ENCODE data around the gene RPP40.

RPP40 gene, protein sequence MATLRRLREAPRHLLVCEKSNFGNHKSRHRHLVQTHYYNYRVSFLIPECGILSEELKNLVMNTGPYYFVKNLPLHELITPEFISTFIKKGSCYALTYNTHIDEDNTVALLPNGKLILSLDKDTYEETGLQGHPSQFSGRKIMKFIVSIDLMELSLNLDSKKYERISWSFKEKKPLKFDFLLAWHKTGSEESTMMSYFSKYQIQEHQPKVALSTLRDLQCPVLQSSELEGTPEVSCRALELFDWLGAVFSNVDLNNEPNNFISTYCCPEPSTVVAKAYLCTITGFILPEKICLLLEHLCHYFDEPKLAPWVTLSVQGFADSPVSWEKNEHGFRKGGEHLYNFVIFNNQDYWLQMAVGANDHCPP

DNA sequence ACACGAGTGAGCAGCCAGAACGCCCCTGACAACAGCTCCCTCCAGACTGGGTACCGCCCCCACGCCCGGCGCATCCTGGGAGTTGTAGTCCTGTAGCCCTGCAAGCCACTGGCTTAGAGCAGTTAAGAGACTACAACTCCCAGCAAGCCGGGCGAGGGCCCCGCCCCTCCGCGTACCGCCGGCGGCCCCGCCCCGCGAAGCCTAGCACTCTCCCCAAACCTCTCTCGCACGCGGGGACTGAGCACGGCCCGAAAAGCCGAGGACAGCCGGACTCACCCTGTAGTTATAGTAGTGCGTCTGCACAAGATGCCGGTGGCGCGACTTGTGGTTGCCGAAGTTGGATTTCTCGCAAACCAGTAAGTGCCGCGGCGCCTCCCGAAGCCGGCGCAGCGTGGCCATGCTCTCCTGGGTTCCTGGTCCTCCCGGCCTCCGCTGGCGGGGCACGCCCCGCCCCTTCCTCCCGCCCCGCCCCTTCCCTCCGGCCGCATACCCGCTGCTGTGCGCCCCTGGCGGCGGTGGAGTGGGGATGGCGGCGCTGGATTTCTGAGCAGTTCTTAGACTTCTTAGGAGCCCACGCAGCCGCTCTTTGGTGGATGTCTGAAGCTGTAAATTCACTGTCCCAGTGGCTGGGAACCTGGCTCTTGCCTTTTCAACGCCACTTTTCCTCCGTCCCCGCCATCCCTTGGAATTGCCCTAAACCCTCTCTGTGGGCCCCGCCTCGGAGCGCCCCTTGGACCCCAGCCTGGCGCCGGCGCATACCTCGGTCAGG, at the start of gene RPP40:
Gene RPP40, minus strand, starts transcription at position 434 of the 769 bp plus-strand sequence. Its CDS starts 35 bp downstream, at position 399.
- TF ChIP-seq, protein P1, sequence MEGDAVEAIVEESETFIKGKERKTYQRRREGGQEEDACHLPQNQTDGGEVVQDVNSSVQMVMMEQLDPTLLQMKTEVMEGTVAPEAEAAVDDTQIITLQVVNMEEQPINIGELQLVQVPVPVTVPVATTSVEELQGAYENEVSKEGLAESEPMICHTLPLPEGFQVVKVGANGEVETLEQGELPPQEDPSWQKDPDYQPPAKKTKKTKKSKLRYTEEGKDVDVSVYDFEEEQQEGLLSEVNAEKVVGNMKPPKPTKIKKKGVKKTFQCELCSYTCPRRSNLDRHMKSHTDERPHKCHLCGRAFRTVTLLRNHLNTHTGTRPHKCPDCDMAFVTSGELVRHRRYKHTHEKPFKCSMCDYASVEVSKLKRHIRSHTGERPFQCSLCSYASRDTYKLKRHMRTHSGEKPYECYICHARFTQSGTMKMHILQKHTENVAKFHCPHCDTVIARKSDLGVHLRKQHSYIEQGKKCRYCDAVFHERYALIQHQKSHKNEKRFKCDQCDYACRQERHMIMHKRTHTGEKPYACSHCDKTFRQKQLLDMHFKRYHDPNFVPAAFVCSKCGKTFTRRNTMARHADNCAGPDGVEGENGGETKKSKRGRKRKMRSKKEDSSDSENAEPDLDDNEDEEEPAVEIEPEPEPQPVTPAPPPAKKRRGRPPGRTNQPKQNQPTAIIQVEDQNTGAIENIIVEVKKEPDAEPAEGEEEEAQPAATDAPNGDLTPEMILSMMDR (IDR thresholded peaks at IDR 0.05; ENCODE audit: borderline replicate concordance, control extremely low read depth, extremely low read depth, insufficient read depth, missing control alignments), result peak; percentile 70

DNA sequence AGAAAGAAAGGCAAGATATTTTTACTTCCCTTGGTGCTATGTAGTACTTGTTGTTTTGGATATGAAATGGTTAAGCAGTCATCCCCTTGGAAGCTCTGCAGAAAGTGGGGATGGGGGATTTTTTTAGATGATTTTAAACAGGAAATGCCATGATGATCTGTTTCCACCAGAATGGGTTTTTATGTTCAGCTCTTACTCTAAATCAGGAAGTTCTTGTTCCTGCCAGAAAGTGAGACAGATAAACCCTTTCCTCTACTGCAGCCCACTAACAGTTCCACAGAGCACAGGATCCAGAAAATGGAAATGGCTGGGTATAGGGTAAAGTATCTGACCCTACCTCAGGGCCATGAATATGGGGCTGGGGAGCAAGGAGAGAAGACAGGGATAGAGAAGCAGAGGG, 49.2 kb upstream of the RPP40 start:
- no peak for DNase-seq (ENCODE audit: low spot score)
- in situ Hi-C loops (cut with MboI; ENCODE audit: low sequenced_read_pairs, unreplicated experiment), result no loop called here
- TF ChIP-seq, protein P1 (IDR thresholded peaks at IDR 0.05; ENCODE audit: borderline replicate concordance, control extremely low read depth, extremely low read depth, insufficient read depth, missing control alignments), result no peak

More for the DNA sequence above, at the start of gene RPP40:
- DNase-seq (ENCODE audit: low spot score), result peak; percentile 98
- in situ Hi-C loops (cut with MboI; ENCODE audit: low sequenced_read_pairs, unreplicated experiment), result no loop called here

DNA sequence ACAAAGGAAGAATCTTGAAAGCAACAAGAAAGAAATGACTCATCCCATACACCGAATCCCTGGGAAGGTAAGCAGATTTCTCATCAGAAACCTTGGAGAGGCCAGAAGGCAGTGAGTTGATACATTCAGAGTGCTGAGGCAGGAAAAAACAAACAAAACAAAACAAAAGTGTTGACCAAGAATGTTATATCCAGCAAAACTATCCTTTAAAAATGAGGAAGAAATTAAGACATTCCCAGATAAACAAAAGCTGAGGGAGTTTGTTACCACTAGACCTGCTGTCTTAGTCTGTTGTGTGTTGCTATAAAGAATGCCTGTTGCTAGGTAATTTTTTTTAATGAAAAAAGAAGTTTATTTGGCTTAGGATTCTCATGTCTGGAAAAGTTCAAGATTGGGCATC, 47.6 kb upstream of the RPP40 start:
- no peak for DNase-seq (ENCODE audit: low spot score)
- in situ Hi-C loops (cut with MboI; ENCODE audit: low sequenced_read_pairs, unreplicated experiment), result no loop called here
- TF ChIP-seq, protein P1 (IDR thresholded peaks at IDR 0.05; ENCODE audit: borderline replicate concordance, control extremely low read depth, extremely low read depth, insufficient read depth, missing control alignments), result no peak

- DNase-seq (ENCODE audit: low spot score), result no peak
- in situ Hi-C loops (cut with MboI; ENCODE audit: low sequenced_read_pairs, unreplicated experiment), result no loop called here
- TF ChIP-seq, protein P1 (IDR thresholded peaks at IDR 0.05; ENCODE audit: borderline replicate concordance, control extremely low read depth, extremely low read depth, insufficient read depth, missing control alignments), result no peak
Measured at GRCh38 chr6:5050009-5050408, 46.2 kb upstream of the RPP40 start.

DNA sequence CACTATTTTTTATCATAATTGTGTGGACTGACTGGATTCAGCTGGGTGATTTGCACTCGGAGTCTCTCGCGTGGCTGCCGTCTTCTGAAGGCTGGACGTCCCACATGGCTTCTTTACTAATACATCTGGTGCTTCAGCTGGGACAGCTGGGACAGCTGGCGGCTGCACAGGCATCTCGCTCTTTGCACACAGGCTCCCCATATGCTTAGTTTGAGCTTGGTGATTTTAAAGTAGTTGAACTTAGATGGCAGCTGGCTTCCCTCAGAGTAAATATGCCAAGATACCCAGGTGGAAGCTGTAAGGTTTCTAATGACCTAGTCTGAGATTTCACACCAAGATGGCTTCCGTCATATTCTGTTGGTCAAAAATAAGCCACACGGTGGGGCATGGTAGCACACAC, 42.6 kb upstream of the RPP40 start:
- TF ChIP-seq, protein P1 (IDR thresholded peaks at IDR 0.05; ENCODE audit: borderline replicate concordance, control extremely low read depth, extremely low read depth, insufficient read depth, missing control alignments), result no peak
- no peak for DNase-seq (ENCODE audit: low spot score)
- in situ Hi-C loops (cut with MboI; ENCODE audit: low sequenced_read_pairs, unreplicated experiment), result no loop called here

DNA sequence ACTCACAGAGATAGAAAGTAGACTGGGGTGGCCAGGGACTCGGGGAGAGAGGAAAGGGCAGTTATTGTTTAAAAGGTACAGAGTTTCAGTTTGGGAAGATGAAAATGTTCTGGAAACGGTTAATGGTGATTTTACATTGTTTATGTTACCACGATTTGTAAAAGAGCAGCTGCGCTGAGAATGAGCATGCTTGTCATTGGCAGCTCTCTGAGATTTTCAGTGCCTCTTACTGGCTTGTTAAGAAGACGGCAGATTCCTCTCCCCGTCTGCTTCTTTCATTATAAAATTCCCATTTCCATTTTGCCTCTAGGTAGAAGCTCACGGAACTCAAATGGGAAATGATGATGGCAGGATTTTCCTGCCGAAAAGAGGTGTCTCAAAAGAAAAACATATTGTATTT, 41.6 kb upstream of the RPP40 start:
- in situ Hi-C loops (cut with MboI; ENCODE audit: low sequenced_read_pairs, unreplicated experiment), result no loop called here
- DNase-seq (ENCODE audit: low spot score), result no peak
- TF ChIP-seq, protein P1 (IDR thresholded peaks at IDR 0.05; ENCODE audit: borderline replicate concordance, control extremely low read depth, extremely low read depth, insufficient read depth, missing control alignments), result no peak

Data from GM13976 (cell line).